Colonic mucosa (tissue), 4 donors: ENCODE measurements around the gene EFNA1. TPM values are rescaled to one million over a fixed set of nuclear protein-coding genes. Genes with fewer than 3 reads are reported as not detected.

Experiments used
- DNase-seq: peaks from one replicate; pipeline ENCODE4 v3.0.0-alpha.2; 2020
- H3K27ac ChIP-seq: fragments of 200-600 bp; one replicate; pipeline ENCODE4 v1.8.0; 2021
- H3K27me3 ChIP-seq: fragments of 200-600 bp; one replicate; pipeline ENCODE4 v1.8.0; 2021
- H3K36me3 ChIP-seq: fragments of 200-600 bp; one replicate; pipeline ENCODE4 v1.8.0; 2021
- H3K4me1 ChIP-seq: fragments of 200-600 bp; one replicate; pipeline ENCODE4 v1.8.0; 2021; ENCODE audit warnings: mild to moderate bottlenecking
- H3K4me3 ChIP-seq: fragments of 200-600 bp; one replicate; pipeline ENCODE4 v1.8.0; 2021
- H3K9ac ChIP-seq, 2 donors: one replicate each; pipeline ENCODE4 v1.7.0; 2013; ENCODE audit warnings: control low read depth in 2 of 2, low read depth in 2 of 2, low read length in 2 of 2
- H3K9me3 ChIP-seq: fragments of 200-600 bp; one replicate; pipeline ENCODE4 v1.8.0; 2021
- intact Hi-C: fragments of 100-400 bp; cut with DNase I; formaldehyde crosslinking; loops from one replicate; pipeline ENCODE4 v1.14.1; 2022
- total RNA-seq, 2 donors: library from RNA; stranded (reverse); fragmentation: NEBNext Ultra II Directional in 1 of 2; extraction: Animal tissue kit (Norgen Biotek cat#: 25700) in 1 of 2; gene quantifications; one replicate each; pipeline ENCODE4 v1.2.1, GENCODE V29; 2021
- TF ChIP-seq, protein P1 (sequence below): fragments of 200-600 bp; IDR thresholded peaks from one replicate; pipeline ENCODE4 v1.8.0; 2022; ENCODE audit warnings: antibody characterized with exemption, mild to moderate bottlenecking
- donor health status: healthy.
- donor health status: DM: no; HTN: no; CAD: no.
- donor health status: DM: no; HTN: no; CAD: no.

Gene EFNA1
- total RNA-seq, 2 donors from 2014 or later: 61.3 to 125 TPM

DNA sequence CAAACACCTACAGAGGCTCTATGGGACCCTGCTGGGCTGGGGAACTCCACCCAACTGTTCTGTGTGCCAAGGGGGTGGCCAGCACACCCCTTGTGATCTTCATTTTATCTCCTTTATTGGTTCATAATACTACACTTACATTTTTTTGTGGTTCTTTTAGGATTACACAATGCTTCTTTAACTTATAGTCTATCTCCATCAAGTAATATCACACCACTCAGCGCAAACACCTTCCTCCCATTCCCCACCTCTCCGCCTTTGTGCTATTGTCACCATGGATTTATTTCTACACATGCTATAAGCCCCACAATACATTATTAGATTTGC, 33.1 kb upstream of the EFNA1 start:
- Histone ChIP-seq H3K36me3 (no peaks in the 10 kb centered on the region), H3K4me3 (no peak overlapping the region), H3K4me1 (peaks cover 6% of the 10 kb centered on the region), H3K27ac (no peak overlapping the region), H3K27me3 (no peaks in the 10 kb centered on the region), H3K9me3 (no peaks in the 10 kb centered on the region), H3K9ac (no peak overlapping the region)
- intact Hi-C loops: no loop called here
- no peak for DNase-seq
- TF ChIP-seq, protein P1, sequence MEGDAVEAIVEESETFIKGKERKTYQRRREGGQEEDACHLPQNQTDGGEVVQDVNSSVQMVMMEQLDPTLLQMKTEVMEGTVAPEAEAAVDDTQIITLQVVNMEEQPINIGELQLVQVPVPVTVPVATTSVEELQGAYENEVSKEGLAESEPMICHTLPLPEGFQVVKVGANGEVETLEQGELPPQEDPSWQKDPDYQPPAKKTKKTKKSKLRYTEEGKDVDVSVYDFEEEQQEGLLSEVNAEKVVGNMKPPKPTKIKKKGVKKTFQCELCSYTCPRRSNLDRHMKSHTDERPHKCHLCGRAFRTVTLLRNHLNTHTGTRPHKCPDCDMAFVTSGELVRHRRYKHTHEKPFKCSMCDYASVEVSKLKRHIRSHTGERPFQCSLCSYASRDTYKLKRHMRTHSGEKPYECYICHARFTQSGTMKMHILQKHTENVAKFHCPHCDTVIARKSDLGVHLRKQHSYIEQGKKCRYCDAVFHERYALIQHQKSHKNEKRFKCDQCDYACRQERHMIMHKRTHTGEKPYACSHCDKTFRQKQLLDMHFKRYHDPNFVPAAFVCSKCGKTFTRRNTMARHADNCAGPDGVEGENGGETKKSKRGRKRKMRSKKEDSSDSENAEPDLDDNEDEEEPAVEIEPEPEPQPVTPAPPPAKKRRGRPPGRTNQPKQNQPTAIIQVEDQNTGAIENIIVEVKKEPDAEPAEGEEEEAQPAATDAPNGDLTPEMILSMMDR: no peak

DNA sequence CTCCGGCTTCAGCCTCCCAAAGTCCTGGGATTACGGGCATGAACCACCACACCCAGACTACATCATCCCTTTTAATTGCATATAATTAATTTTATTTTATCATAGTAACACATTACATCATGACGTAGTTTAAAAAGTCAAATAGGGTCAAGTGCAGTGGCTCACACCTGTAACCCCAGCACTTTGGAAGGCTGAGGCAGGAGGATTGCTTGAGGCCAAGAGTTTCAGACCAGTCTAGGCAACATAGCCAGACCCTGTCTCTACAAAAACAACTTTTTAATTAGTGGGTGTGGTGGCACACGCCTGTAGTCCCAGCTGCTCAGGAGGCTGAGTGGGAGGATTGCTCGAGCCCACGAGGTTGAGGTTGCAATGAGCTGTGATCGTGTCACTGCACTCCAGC, 28.3 kb upstream of the EFNA1 start:
- Histone ChIP-seq H3K27me3 (no peaks in the 10 kb centered on the region), H3K9me3 (no peaks in the 10 kb centered on the region), H3K4me3 (no peak overlapping the region)

DNA sequence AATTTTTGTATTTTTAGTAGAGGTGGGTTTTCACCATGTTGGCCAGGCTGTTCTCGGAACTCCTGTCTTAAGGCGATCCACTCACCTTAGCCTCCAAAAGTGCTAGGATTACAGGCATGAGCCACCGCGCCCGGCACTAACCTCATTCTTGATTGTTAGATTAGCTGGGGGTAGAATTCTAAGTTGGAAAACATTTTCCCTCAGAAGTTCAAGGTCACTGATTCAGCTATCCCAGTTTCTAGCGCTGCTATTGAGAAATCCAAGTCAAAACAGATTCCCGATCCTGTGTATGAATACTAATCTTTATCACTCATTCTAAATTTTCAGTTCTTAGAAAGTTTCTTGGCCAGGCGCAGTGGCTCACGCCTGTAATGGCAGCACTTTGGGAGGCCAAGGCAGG, 24.4 kb upstream of the EFNA1 start:
- no peak for DNase-seq
- Histone ChIP-seq H3K9ac (no peak overlapping the region), H3K27me3 (no peaks in the 10 kb centered on the region), H3K9me3 (no peaks in the 10 kb centered on the region), H3K4me3 (no peak overlapping the region), H3K27ac (no peak overlapping the region), H3K36me3 (no peaks in the 10 kb centered on the region), H3K4me1 (peaks cover 10% of the 10 kb centered on the region)
- TF ChIP-seq, protein P1: no peak
- intact Hi-C loops: no loop called here

More for the DNA sequence above, 28.3 kb upstream of the EFNA1 start:
- Histone ChIP-seq H3K36me3 (no peaks in the 10 kb centered on the region), H3K27ac (no peak overlapping the region), H3K4me1 (peaks cover 10% of the 10 kb centered on the region), H3K9ac (no peak overlapping the region)
- TF ChIP-seq, protein P1: no peak
- intact Hi-C loops: no loop called here
- no peak for DNase-seq

DNA sequence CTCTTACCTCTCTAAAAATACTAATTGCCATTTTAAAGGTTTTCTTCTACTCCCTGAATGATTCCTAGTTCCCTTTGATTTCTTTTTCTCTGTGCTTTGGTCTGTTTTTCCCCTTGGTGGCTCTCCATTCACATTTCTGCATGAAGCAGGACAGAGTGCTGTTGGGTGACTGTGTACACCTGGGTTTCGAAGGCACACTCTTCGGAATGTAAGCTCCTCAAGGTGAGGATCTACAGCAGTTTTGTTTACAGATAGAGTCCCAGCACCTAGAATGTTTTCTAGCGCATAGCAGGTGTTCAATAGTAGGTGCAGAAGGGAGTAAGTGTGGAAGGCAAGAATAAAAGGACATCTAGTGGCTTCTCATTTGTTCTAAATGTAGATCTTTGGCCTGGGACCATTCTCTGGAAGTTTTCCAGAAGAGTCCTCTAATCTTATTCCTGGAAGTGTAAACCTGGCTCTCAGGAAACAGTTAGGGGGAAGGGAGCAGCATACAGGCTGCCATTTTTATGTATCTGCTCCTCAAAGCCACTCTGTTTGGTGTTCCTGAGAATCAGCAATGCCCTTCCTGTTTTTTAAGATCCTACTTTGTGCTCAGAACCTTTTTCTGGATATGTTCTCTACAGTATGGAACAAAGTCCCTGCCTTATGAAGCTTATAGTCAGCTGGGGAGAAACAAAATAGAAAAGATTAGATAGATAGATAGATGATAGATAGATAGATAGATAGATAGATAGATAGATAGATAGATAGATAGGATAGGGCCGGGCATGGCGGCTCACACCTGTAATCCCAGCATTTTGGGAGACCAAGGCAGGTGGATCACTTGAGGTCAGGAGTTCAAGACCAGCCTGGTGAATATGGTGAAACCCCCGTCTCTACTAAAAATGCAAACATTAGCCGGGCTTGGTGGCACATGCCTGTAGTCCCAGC, 22.8 kb upstream of the EFNA1 start:
- peaks cover 10% of the 10 kb centered on the region for H3K4me1 ChIP-seq
- no peak overlapping the region for H3K4me3 ChIP-seq
- H3K27me3 ChIP-seq: no peaks in the 10 kb centered on the region
- no peak for DNase-seq
- peak overlapping the region; percentile 21 for H3K27ac ChIP-seq
- H3K36me3 ChIP-seq: no peaks in the 10 kb centered on the region
- TF ChIP-seq, protein P1: no peak
- H3K9ac ChIP-seq: no peak overlapping the region
- intact Hi-C loops: no loop called here
- no peaks in the 10 kb centered on the region for H3K9me3 ChIP-seq

DNA sequence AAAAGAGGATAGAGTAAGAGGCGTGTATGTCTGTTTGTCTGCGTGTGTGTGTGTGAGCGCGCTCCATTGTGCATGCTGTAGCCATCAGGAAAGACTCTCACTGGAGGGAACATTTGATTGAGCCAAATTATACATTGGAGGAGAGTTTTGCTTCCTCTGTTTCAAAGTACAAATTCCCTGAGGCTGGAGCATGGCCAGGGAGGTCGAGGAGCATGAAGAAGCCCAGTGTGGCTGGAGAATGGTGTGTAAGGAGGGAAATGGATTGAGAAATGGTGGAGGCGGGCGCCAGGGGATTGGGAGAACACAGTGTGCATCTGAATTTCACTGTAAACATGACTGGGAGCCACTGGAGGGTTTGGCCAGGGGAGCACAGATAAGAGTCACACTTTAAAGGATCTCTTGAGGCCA, 22.1 kb upstream of the EFNA1 start:
- Histone ChIP-seq H3K4me3 (no peak overlapping the region), H3K4me1 (peaks cover 10% of the 10 kb centered on the region), H3K27ac (peak overlapping the region; percentile 21), H3K9me3 (no peaks in the 10 kb centered on the region), H3K36me3 (no peaks in the 10 kb centered on the region), H3K9ac (no peak overlapping the region), H3K27me3 (no peaks in the 10 kb centered on the region)
- TF ChIP-seq, protein P1: no peak
- DNase-seq: peak; percentile 60
- intact Hi-C loops: no loop called here
